Stimulated activated CD8-positive, alpha-beta memory T cell treated with anti-CD3 and anti-CD28 coated beads, Interleukin-4, amount 100 ng/mL, for 4 hours (primary cell): ENCODE data around the gene DNAH6.
"Not testable (repeated sequence)": the region's sequence is repeated elsewhere in the genome, so short reads cannot be mapped to it uniquely, and the experiment has no call there.

Experiments
- DNase-seq, 2 donors: peaks; one replicate each; pipeline ENCODE4 v3.0.0-alpha.2; 2020; ENCODE audit warnings: low read depth in 2 of 2, low spot score in 1 of 2

Gene DNAH6

GRCh38 chr2:84865181-84865783 is 349.0 kb downstream of the DNAH6 start:
- DNase-seq = no peak

GRCh38 chr2:84866122-84866521 is 349.8 kb downstream of the DNAH6 start:
- DNase-seq = no peak

DNA sequence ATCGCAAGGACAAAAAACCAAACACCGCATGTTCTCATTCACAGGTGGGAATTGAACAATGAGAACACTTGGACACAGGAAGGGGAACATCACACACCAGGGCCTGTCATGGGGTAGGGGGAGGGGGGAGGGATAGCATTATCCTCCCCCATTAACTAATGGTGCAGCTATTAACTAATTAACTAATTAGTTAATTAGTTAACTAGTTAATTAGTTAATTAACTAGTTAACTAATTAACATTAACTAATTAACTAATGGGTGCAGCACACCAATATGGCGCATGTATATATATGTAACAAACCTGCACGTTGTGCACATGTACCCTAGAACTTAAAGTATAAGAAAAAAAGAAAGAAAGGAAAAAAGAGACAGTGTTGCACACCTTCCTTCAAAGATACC is 352.0 kb downstream of the DNAH6 start:
- DNase-seq = not testable (repeated sequence)
